ENCODE results near the gene BMP10.

BMP10 gene

DNA sequence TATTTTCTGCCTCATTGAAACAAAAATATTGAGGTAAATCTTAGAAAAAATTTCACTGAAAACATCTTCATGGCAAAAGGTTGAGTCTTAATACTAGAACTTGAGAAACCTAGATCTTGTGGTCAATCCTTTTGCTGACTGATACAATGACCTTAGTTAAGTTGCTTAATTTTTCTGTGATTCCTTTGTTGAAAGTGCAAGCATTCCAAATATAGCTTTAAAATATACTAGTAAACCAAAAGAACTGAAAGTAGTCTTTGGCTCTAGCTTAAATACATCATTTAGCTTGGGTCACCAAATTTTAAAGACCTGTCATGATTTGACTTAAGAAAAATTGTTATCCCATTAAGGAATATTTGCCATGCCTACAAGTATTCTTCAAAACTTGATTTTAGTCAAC is 16.7 kb downstream of the BMP10 start:
- DNase-seq (ENCODE audit: extremely low read depth in 1 of 2, low read depth in 1 of 2): no peak

DNA sequence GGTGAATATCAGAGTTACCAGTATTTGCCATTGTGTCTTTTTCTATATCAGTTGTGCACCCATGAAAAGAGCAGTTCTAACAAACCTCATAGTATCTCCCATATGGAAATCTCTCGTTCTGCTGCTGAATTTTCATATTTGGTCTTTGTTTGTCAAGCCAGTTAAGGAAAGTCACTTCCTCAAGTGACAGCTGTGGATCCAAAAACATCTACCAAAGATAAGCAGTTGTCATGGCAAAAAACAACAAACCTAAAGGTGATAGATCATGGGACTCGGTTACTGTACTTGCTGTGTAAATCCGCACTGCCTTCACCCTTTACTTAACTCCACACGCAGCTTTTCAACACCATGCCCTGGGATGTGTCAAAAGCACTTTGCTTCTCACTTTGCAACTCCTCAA is 17.3 kb downstream of the BMP10 start:
- DNase-seq (ENCODE audit: extremely low read depth in 1 of 2, low read depth in 1 of 2): no peak

- DNase-seq (ENCODE audit: extremely low read depth in 1 of 2, low read depth in 1 of 2): no peak
Measured at GRCh38 chr2:68853035-68853434, 18.2 kb downstream of the BMP10 start.

- DNase-seq (ENCODE audit: extremely low read depth in 1 of 2, low read depth in 1 of 2): no peak
Measured at GRCh38 chr2:68850524-68850923, 20.7 kb downstream of the BMP10 start.

DNA sequence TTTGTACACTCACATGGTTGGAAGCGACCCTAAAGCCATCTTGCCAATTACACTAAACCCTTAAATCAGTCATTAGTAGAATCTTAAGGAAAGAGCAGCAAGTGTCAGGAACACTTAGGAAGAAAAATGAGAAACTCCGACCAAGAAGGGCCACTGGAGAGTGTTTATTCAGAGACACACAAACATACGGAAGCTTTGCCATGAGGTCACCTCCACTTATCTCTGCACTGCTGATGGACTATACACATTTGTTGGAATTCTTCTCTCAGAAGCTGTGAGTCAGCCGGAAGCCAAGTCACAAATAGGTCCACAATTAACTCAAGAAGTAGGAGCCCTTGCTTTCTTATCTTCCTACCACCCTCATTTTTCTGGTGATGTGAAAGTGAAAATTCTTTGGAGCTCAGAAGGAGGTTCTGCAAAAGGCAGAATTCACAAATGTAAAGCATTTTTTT is 21.6 kb downstream of the BMP10 start:
- no peak for DNase-seq (ENCODE audit: extremely low read depth in 1 of 2, low read depth in 1 of 2)

- DNase-seq (ENCODE audit: extremely low read depth in 1 of 2, low read depth in 1 of 2): no peak
Measured at GRCh38 chr2:68847751-68848150, 23.4 kb downstream of the BMP10 start.

DNA sequence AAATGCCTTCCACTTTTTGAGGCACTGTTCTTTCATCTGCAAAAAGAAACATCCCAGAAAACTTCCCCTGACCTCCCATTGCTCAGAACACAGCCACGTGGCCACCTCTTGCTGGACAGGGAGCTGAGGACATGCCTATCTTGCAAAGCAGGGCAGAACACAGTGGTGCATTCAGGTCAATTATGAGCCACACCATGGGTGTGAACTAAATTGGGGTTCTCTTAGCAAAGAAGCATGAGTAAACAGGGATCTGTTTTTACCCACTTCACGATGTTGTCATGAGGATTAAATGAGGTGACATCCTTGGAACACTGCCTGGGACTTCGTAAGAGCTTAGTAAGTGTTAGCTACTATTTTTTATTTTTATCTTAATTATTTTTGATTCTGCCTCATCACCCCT is 25.1 kb downstream of the BMP10 start:
- no peak for DNase-seq (ENCODE audit: extremely low read depth in 1 of 2, low read depth in 1 of 2)

DNA sequence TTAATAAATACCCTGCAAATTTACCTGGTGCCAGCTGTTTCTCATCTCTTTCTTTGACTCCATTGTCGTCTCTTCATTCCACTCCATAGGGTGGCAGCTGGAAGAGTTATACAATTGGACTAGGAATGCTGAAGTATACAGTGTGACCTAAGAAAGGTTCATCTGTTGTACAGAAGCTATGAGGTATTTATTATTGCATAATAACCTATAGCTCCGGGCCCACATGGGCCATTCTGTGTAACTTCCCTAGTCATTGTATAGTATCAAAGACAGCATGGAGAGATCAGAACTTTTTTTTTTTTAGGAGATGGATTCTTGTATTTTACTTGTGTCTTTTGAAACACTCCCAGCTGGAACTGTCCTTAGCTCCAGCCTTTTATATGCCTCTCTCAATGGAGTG is 26.2 kb downstream of the BMP10 start:
- no peak for DNase-seq (ENCODE audit: extremely low read depth in 1 of 2, low read depth in 1 of 2)

GRCh38 chr2:68839260-68839833 is 31.9 kb downstream of the BMP10 start:
- DNase-seq (ENCODE audit: extremely low read depth in 1 of 2, low read depth in 1 of 2): peak in 1 of 2 donors; percentile 8

DNA sequence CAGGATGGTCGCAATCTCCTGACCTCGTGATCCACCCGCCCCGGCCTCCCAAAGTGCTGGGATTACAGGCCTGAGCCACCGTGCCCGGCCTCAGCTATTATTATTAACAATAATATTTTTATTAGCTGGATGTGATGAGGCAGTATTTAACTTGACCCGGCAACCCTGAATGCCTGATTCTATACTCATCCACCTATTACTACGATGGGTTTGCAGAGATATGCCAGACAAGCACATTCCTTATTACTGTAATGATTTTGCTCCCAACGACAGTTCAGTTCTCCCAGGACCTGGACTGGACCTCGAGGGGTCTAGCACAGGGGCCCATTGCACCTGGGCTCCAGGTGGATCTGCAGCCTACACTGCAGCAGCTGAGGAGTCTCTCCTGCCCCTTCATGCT is 32.6 kb downstream of the BMP10 start:
- no peak for DNase-seq (ENCODE audit: extremely low read depth in 1 of 2, low read depth in 1 of 2)

GRCh38 chr2:68837861-68838341 is 33.3 kb downstream of the BMP10 start:
- no peak for DNase-seq (ENCODE audit: extremely low read depth in 1 of 2, low read depth in 1 of 2)

- DNase-seq (ENCODE audit: extremely low read depth in 1 of 2, low read depth in 1 of 2): peak in 1 of 2 donors; percentile 26
Measured at GRCh38 chr2:68837164-68837860, 33.9 kb downstream of the BMP10 start.

DNA sequence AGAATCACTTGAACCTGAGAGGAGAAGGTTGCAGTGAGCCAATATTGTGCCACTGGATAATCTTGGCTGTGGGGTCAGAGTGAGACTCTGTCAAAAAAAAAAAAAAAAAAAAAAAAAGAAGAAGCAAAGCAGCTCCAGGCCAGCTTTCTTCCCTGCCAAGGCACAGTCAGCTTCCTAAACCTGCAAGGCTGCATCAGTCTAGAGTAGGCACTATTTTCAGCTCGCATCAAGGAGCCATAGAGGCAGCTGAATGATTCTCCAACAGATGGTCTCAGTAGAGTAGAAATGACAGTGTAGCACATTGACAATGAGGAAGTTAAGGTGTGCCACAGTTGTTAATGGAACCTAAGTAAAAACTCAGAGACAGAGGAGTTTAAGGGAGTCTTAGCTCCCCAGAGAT is 35.6 kb downstream of the BMP10 start:
- DNase-seq (ENCODE audit: extremely low read depth in 1 of 2, low read depth in 1 of 2): no peak

- no peak for DNase-seq (ENCODE audit: extremely low read depth in 1 of 2, low read depth in 1 of 2)
Measured at GRCh38 chr2:68834737-68835376, 36.3 kb downstream of the BMP10 start.

DNA sequence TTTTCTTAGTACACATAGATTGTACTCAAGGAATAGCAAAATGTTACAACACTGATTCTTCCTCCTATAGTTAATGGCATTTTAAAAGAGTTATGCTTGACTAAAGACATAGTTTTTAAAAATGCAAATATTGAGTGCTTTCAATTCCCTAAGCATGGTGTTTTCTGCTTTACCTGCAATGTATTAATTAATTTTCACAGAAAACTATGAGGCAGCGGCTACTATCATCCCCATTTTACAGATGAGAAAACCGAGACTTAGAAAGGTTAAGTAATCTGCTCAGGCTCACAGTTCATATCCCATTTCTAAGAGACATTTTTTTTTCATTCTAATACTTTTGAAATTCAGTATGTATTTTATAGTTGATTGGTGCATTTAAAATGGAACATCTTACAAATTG is 38.0 kb downstream of the BMP10 start:
- no peak for DNase-seq (ENCODE audit: extremely low read depth in 1 of 2, low read depth in 1 of 2)

DNA sequence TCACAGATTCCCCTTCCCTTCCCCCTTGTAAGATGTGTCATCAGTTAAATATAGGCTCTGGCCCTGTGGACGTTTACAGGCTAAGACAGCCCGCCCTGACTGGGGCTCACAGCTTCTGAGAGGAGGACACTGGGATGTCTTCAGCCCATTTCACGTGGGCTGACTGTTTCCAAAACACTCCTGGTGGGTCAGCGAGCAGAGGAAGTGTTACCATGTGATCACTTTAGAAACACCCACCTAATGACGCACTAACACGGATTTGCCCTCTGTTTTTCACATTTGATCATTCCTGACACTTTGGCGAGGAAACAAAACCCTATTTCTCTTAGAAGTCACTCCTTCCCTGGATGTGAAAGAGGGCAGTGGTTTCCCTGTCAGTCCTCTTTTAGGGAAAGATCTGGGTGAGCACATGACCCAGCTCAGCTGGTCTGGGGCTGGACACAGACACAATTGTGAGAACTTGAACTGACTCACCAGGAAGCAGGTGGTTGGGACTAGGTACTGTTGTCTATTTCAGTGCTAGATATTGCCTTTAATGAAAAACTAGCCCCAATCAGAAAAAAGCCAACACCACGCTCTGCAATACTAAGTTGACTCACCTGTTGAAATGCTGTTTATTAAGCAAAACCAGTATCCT is 38.8 kb downstream of the BMP10 start:
- DNase-seq (ENCODE audit: extremely low read depth in 1 of 2, low read depth in 1 of 2): peak; percentile 25 to 49

GRCh38 chr2:68831686-68832232 is 39.4 kb downstream of the BMP10 start:
- no peak for DNase-seq (ENCODE audit: extremely low read depth in 1 of 2, low read depth in 1 of 2)

DNA sequence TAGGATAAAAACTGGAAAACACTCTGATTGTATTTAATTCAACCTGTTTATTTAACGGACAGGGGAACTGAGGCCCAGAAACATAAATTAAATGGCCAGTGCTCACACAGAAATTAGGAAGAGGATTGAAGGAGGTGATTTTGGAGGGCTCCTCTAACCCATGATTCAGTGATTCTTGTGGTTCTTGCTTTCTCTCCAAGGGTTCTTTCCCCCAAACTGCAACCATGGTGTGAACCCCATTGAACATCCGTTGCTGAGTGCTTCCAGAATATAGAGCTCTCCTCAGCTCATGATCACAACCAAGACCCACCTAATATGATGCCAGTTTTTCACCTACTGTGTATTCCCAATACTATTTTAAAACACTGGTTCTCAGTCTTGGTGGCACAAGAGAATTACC is 41.4 kb downstream of the BMP10 start:
- DNase-seq (ENCODE audit: extremely low read depth in 1 of 2, low read depth in 1 of 2): no peak

DNA sequence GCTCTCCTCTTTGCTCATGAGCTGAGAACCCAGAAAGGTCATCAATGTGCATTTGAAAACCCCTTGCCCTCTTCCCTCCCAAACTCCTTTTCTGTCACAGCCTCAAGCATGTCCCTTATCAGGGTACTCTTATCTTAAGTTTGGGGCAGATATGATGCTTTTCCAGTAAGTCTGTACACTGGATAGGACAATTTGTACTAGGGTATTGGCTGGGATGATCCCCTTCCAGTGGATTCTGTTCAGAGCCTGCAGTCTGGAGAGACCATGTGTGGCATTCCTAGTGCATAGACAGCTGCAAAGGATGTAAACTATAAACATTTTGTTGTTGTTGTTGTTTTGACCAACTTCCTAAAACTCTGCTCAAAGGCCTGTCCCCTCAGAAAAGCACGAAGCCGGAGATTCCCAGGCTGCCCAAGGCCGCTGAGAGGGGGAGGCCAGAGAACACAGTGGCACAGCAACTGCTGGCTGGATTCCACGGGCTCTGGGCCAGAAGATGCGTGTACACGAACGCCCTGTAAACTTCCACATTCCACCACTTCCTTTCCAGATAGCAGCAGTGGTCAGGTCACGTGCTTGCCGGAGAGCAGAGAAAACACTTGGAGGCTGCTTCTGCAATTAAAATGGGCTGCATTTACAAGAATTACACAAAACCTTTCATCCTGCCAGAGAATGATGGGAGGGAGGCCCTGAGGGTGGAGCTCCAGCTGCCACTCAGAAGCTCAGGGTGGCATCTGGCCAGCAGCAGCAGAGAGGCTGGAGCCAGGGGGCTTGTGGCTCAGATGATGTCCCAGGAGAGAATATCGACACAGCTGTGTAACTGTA is 42.1 kb downstream of the BMP10 start:
- DNase-seq (ENCODE audit: extremely low read depth in 1 of 2, low read depth in 1 of 2): peak in 1 of 2 donors; percentile 34

DNA sequence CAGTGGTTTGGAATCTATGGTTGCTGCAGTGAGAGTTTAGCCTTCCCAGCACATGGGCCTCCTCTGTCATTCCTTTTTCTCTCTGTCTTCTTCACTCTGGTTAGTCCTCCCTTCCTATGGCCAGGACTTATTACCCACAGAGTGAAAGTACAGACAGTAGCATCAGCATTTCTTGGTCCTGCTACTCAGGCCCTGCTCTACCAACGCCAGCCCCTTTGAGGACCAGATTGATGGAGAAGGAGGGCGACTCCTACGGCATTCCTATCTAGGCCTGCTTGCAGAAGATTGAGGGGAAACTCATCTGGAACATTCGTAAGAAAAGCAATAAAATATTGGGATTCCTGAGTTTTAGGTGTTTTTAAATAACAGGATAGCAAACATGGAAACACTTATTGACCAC is 43.5 kb downstream of the BMP10 start:
- no peak for DNase-seq (ENCODE audit: extremely low read depth in 1 of 2, low read depth in 1 of 2)

- DNase-seq (ENCODE audit: extremely low read depth in 1 of 2, low read depth in 1 of 2): no peak
Measured at GRCh38 chr2:68825866-68826265, 45.3 kb downstream of the BMP10 start.

All from stimulated activated CD8-positive, alpha-beta memory T cell treated with anti-CD3 and anti-CD28 coated beads, Interleukin-7, amount 100 ng/mL, for 48 hours (primary cell).